ENCODE results near the gene DLST.

DLST gene

DNA sequence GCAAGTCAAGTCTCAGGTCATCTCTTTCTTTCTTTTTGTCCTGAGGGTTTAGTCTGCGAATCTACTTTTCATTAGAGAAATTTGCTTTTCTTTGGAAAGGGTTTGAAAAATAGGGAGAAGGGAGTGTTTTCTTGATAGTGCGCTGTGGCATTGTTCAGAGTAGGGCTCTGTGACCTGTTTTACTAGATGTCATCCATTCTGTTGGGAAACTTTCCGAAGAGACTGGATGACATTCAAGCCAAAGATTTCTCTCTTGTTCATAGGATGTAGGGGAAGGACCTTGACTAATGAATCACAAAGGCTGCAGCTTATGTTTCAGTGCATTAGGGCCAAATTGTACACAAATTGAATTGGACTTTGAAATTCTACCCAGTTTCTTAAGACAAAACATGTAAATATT lies 14.7 kb downstream of the DLST start:
- TF ChIP-seq GATA3 (IDR thresholded peaks at IDR 0.05; ENCODE audit: low read depth, low read length) = no peak
- no peak for TF ChIP-seq GATA2 (IDR thresholded peaks at IDR 0.05; ENCODE audit: low read depth, low read length)

- TF ChIP-seq GATA2 (IDR thresholded peaks at IDR 0.05; ENCODE audit: low read depth, low read length) (no peak), GATA3 (IDR thresholded peaks at IDR 0.05; ENCODE audit: low read depth, low read length) (no peak)
These were observed 15.9 kb downstream of the DLST start for GRCh38 chr14:74897642-74898041.

DNA sequence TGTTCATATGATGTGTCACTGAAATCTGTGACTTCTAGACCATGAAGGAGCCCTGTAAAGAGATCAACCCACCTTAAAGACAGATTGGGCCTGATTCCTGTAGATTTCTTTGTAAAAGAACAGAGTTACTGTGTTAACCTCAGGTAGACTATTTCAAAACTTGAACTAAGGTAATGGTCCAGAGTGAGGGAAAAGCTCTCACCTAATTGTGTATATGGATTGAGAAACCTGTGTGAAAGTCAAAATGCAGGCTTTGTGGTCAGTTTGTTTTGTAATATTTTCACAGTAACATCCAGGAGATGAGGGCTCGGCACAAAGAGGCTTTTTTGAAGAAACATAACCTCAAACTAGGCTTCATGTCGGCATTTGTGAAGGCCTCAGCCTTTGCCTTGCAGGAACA lies 16.4 kb downstream of the DLST start:
- TF ChIP-seq GATA3 (IDR thresholded peaks at IDR 0.05; ENCODE audit: low read depth, low read length) = no peak
- TF ChIP-seq GATA2 (IDR thresholded peaks at IDR 0.05; ENCODE audit: low read depth, low read length) = no peak

- TF ChIP-seq GATA2 (IDR thresholded peaks at IDR 0.05; ENCODE audit: low read depth, low read length) (no peak), GATA3 (IDR thresholded peaks at IDR 0.05; ENCODE audit: low read depth, low read length) (no peak)
These were observed 17.0 kb downstream of the DLST start for GRCh38 chr14:74898694-74899093.

GRCh38 chr14:74902941-74903705 lies 21.4 kb downstream of the DLST start:
- TF ChIP-seq GATA3 (IDR thresholded peaks at IDR 0.05; ENCODE audit: low read depth, low read length) (no peak), GATA2 (IDR thresholded peaks at IDR 0.05; ENCODE audit: low read depth, low read length) (no peak)

DNA sequence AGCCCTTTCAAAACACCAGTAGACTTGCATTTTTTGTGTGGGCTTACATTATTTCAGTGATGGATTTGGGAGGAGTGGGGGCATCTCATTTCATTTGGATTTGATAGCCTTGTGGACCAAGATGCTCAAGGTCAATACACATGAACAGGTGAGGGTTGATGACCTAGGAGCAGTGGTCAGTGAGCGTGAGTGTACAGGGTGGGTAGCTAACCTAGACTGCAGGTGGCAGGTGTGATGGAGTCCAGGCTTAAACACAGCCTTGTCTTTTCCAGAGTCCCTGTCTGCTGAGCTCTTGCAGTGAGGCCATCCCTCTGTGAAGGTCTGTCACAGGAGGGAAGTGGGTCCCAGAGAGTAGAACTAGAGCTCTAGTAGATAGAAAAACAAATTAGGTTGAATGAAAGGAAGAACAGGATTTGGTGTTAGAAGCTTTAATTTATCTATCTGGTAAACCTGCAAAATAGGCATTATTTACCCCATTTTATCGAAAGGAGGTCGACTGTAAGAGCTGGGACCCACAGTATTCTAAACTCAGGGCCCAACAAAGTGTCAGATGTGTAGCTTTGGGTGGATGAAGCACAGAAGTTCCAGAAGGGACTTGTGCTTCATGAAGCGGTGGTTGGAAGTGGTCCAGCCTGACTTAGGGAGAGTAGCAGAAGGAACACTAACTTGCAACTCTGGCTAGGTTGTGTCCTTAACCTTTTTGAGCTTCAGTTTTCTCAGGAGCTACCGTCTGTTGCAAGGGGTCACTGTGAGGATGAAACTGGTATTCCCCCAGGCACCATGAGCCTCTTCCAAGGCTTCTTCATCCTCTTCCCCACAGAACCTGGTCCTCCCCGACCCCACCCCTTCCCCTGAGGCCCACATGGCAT lies 23.2 kb downstream of the DLST start:
- TF ChIP-seq GATA3 (IDR thresholded peaks at IDR 0.05; ENCODE audit: low read depth, low read length) (no peak), GATA2 (IDR thresholded peaks at IDR 0.05; ENCODE audit: low read depth, low read length) (no peak)

DNA sequence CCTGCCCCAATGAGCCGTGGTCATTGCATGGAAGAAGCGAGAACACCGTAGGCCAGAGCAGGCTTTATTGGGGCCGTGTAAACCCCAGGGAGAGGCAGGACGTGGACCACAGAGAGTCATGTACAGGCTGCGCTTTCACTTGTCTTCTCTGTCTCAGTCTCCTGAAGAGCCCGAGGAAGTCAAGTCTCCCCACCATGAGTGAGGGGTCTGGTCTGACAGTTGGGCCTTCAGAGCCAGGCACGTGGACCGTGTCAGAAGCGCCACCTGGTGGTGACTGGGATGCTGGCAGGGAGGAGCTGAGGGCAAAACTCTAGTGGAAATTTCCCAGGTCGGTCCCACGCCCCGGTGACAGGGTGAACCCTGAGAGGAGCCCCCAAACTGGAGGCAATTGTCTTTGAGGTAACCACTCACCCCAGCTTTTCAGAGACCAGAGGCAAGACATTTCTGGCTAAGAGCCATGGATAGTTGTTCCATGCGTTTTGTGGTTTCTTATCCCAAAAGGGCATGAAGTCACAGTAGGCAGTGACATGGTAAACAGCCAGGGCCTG lies 24.0 kb downstream of the DLST start:
- TF ChIP-seq GATA3 (IDR thresholded peaks at IDR 0.05; ENCODE audit: low read depth, low read length) (no peak), GATA2 (IDR thresholded peaks at IDR 0.05; ENCODE audit: low read depth, low read length) (no peak)

DNA sequence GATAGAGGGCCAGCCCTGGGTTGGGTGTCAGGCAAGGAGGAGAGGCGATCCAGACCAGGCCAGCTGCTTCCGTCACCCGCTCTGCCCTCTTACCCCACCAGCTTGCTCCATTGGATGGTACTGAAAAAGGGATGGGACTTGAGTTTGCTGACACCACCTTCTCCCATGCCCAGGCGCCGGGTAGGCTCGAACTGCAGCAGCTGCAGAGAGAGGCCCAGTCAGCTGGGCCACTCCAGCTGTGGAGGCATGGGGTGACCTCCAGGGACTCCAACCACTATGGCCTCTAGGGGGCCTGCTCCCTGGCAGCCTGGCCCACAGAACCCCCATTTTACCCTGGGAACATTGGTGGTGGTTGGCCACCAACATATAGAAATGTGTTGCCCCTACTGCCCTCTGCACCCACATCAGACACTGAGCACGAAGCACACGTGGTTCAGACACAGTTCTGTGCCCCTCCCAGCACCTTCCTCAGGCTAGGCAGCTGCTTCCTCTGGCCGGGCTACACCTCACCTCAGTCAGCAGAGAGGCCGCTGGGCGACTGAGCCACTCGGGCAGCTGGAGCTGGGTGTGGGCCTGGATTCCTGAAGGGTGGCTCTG lies 25.3 kb downstream of the DLST start:
- no peak for TF ChIP-seq GATA3 (IDR thresholded peaks at IDR 0.05; ENCODE audit: low read depth, low read length)
- TF ChIP-seq GATA2 (IDR thresholded peaks at IDR 0.05; ENCODE audit: low read depth, low read length) = no peak

GRCh38 chr14:74907744-74908143 lies 26.0 kb downstream of the DLST start:
- TF ChIP-seq GATA2 (IDR thresholded peaks at IDR 0.05; ENCODE audit: low read depth, low read length) (no peak), GATA3 (IDR thresholded peaks at IDR 0.05; ENCODE audit: low read depth, low read length) (no peak)

DNA sequence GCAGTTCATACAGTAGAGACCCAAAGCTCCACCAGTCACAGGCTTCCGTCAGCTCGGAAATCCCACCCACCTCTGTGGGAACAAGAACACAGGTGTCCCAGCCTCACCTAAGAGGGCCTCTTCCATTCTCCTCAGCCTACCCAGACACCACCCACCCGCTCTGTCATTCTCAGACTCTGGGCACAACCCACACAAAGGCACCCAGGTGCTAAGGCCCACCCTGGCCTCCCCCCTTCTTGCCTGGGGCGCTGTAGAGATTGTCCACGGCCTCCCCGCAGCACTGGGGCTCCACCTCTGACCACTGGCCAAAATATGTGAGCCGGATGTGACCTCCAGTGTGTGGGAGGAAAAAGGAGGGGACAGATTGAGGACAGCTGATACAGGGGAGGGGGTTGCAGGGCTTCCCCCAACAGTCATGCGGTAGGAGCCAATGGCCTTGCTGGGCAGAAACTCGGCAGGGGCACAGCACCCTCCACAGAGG lies 27.2 kb downstream of the DLST start:
- TF ChIP-seq GATA3 (IDR thresholded peaks at IDR 0.05; ENCODE audit: low read depth, low read length) (no peak), GATA2 (IDR thresholded peaks at IDR 0.05; ENCODE audit: low read depth, low read length) (no peak)

- TF ChIP-seq GATA3 (IDR thresholded peaks at IDR 0.05; ENCODE audit: low read depth, low read length) (no peak), GATA2 (IDR thresholded peaks at IDR 0.05; ENCODE audit: low read depth, low read length) (no peak)
These were observed 27.8 kb downstream of the DLST start for GRCh38 chr14:74909501-74909900.

DNA sequence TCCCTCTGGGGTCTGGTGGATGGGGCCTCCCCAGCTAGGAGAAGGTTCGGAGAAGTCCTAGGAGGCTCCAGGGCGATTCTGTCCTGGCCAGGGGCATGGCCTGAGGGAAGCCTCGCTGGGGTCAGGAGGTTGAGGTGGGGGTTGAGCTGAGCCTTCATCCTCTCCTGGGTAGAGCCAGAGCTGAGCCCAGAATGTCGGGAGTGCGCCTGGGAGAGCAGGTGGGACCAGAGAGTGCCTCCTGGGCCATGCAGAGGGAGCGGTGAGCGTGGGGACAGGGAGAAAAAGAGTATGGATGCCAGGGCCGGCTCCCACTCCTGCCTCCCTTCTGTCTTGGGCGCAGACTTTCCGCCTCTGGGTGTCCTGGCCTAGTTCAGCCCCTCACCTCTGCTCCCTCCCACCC lies 28.2 kb downstream of the DLST start:
- TF ChIP-seq GATA3 (IDR thresholded peaks at IDR 0.05; ENCODE audit: low read depth, low read length) (no peak), GATA2 (IDR thresholded peaks at IDR 0.05; ENCODE audit: low read depth, low read length) (no peak)

- TF ChIP-seq GATA3 (IDR thresholded peaks at IDR 0.05; ENCODE audit: low read depth, low read length) (no peak), GATA2 (IDR thresholded peaks at IDR 0.05; ENCODE audit: low read depth, low read length) (no peak)
These were observed 28.8 kb downstream of the DLST start for GRCh38 chr14:74910556-74910955.

DNA sequence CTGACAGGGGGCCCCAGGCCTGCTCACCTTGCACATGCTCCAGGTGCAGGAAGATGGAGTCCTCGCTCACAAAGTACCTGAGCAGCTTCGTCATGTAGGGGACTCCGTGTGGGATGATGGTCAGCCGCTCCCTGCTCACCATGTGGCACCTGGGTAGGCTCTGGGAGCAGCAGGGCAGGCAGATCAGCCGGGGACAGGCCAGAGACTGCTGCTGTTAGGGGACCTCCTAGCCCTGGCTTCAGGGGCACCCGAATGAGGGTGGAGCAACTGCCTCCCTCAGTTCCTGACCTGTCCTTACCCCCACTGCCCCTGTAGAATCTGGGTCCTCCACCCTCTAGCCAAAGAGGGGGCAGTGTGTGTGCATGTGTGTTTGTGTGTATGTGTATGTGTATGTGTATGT lies 29.5 kb downstream of the DLST start:
- TF ChIP-seq GATA2 (IDR thresholded peaks at IDR 0.05; ENCODE audit: low read depth, low read length) (no peak), GATA3 (IDR thresholded peaks at IDR 0.05; ENCODE audit: low read depth, low read length) (no peak)

All from SH-SY5Y (cell line).